HG03521 (cell line): ENCODE results near the gene TEKT2.

Experiments
- ATAC-seq: cut with Tn5 transposase; IDR thresholded peaks from one replicate; pipeline ENCODE4 v1.9.1; 2021; ENCODE audit warnings: mild to moderate bottlenecking, moderate library complexity; ENCODE audit not compliant: unreplicated experiment

Gene TEKT2

GRCh38 chr1:36099681-36100341 lies 15.9 kb downstream of the TEKT2 start:
- no peak for ATAC-seq

- no peak for ATAC-seq
These were observed 16.5 kb downstream of the TEKT2 start for GRCh38 chr1:36100376-36100775.

- no peak for ATAC-seq
These were observed 17.7 kb downstream of the TEKT2 start for GRCh38 chr1:36101546-36101945.

- ATAC-seq, result no peak
These were observed 22.4 kb downstream of the TEKT2 start for GRCh38 chr1:36106269-36106668.

GRCh38 chr1:36107394-36107793 lies 23.5 kb downstream of the TEKT2 start:
- ATAC-seq, result no peak

- no peak for ATAC-seq
These were observed 24.4 kb downstream of the TEKT2 start for GRCh38 chr1:36108314-36108713.

GRCh38 chr1:36109041-36109679 lies 25.3 kb downstream of the TEKT2 start:
- no peak for ATAC-seq

- no peak for ATAC-seq
These were observed 27.3 kb downstream of the TEKT2 start for GRCh38 chr1:36111151-36111550.

GRCh38 chr1:36112823-36113222 lies 28.9 kb downstream of the TEKT2 start:
- ATAC-seq, result no peak

- ATAC-seq, result no peak
These were observed 30.5 kb downstream of the TEKT2 start for GRCh38 chr1:36114371-36114770.

- ATAC-seq, result no peak
These were observed 31.3 kb downstream of the TEKT2 start for GRCh38 chr1:36115200-36115669.

- ATAC-seq, result no peak
These were observed 32.0 kb downstream of the TEKT2 start for GRCh38 chr1:36115931-36116330.

GRCh38 chr1:36116901-36117300 lies 33.0 kb downstream of the TEKT2 start:
- ATAC-seq, result no peak

GRCh38 chr1:36118447-36119204 lies 34.7 kb downstream of the TEKT2 start:
- no peak for ATAC-seq

GRCh38 chr1:36119456-36119855 lies 35.6 kb downstream of the TEKT2 start:
- no peak for ATAC-seq

- no peak for ATAC-seq
These were observed 38.5 kb downstream of the TEKT2 start for GRCh38 chr1:36122062-36123030.

- no peak for ATAC-seq
These were observed 39.5 kb downstream of the TEKT2 start for GRCh38 chr1:36123356-36123755.

GRCh38 chr1:36124404-36125128 lies 40.7 kb downstream of the TEKT2 start:
- no peak for ATAC-seq

- no peak for ATAC-seq
These were observed 41.5 kb downstream of the TEKT2 start, which contains the start of gene COL8A2 for GRCh38 chr1:36125129-36125991. Gene COL8A2 (minus strand): TSS chr1:36125222. CDS start chr1:36100242, 24,980 bp downstream.
